ENCODE measurements around the gene SENP1.

Gene SENP1

DNA sequence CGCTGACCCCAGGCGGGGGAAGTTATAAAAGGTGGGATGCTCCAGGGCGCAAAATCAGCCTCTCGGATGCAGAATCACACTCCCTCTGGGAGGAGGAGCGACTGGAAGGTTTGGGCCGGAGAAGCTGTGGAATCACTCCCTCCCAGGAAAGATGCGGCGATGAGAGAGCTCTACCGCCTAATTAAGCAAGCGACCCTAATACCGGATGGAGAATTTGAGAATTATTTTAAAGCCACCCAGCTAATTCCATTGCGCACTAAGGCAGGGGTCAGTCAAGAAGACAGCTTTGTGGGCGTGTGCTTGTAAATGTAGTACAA is 103.5 kb downstream of the SENP1 start:
- DNase-seq (ENCODE audit: extremely low read depth in 1 of 2, low read depth in 1 of 2), result no peak

DNA sequence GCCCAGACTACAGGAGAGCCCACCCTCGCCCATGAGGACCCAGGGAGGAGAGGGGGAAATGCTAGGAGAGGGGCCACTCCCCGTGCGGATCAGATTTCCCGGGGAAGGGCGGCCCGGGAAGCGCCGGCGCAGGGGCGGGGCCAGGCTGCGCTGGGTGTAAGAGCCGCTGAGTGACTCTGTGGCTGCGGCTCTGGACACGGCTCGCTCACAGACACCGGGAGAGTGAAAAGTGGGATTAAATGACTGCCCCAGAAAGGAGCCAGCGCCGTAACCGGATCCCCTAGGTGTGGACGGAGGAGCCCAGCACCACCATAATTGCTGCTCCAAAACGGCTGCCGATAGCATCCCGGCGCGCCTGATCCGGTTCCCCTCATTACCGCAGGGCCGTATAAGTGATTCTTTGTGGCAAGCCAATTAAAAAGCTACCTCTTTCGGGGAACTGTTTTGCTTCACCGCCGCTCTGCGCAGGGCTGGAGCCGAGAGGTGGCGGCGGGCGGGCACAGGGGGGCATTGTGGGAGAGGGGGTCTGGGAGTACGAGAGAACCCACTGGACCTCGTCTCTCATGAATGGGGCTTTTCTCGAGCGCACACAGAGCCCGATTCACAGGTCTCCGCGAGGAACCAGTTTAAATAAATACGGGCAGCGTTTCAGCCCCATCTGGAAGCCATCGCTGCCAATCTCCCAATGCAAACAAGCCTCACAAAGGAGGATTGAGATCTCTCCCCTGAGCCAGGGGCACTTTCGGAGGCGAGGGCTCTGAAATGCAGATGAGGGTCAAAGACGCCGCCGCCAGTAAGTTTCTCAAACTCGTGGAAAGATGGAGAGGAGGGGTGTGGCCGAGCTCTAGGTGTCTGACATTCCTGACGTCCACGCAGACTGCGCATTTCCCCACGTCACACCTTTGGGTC is 104.1 kb downstream of the SENP1 start:
- DNase-seq (ENCODE audit: extremely low read depth in 1 of 2, low read depth in 1 of 2), result no peak

DNA sequence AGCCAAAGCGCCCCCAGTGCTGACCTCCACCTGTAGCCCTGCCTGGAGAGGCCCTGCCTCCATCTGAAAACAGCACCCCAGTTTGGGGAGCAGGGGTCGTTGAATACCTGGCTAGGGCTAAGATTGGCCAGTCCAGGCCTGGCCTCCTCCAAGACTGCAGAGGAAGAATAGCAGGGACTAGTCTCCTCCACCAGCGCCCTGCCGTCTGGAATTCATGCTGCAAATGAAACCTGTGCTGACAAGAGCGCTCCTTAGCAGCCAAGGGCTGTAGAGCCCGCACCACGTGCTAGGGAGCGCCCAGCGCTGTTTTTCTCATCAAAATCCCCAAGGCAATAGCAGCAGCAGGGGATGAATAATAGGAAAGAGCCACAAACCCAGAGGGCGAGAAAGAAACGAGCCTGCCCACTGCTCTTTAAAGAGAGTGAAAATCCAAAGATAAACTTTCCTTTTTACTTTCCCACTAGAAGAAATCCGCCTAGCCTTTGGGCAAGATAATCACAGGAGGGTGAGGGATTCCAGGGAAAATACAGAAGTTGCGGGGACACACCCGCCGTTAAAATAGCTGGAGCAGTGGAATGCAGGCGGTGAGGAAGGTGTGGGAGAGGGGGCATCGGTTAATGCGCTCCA is 104.9 kb downstream of the SENP1 start:
- DNase-seq (ENCODE audit: extremely low read depth in 1 of 2, low read depth in 1 of 2), result no peak

GRCh38 chr12:47999816-48000215 is 106.1 kb downstream of the SENP1 start:
- no peak for DNase-seq (ENCODE audit: extremely low read depth in 1 of 2, low read depth in 1 of 2)

DNA sequence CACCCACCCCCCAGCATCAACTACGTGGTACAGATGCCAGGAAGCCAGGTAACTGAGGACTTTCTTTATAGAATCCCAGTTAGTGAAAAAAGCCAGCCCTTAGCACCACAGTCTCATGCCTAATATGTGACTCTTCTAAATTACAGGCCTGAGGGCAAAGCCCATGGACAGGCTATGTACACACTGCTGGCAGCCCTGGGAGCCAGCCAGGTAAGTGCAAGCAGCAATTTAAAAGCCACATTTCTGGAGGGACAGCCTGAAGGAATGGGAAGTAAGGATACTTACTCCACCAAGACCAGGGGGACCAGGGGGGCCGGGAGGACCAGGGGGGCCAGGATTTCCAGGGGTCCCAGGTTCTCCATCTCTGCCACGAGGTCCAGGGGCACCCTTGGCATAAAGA is 108.6 kb downstream of the SENP1 start:
- DNase-seq (ENCODE audit: extremely low read depth in 1 of 2, low read depth in 1 of 2), result no peak

DNA sequence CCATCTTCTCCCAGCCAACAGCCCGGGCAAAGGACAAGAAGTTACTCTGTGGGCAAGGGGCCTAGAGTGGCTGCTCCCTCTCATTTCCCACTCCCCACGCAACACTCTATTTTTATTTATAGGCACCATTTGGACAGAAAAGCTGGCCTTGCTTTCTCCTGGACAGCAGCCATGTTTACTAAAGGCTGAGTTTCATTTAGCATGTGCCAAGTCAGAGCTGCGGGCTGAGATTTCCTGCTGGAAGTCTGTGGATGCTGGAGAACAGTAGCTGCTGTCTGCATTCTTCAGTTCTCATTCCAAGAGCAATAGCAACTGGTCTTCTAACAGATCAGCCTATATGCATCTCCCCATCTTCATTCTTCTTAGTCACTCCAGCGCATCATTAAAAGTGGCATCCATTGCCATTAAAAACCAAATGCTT is 109.9 kb downstream of the SENP1 start:
- no peak for DNase-seq (ENCODE audit: extremely low read depth in 1 of 2, low read depth in 1 of 2)

DNA sequence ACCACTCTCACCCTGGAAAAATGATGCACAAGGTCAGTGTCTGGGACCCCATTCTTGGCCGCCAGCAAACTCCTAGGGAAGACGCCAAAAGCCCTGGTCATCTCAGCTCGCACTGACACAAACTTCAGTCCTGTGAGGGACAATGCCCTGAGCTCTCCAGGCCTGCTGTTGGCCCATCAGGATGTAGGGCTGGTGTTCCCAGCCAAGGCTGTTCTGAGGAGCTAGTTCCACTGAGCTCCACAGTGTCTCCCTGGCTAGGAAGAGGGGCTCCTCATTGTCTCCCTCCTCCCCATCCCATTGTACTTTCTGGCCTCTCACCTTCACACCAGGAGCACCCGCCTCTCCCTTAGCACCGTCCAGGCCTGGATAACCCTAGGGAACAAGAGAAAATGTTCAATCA is 112.4 kb downstream of the SENP1 start:
- DNase-seq (ENCODE audit: extremely low read depth in 1 of 2, low read depth in 1 of 2), result no peak

Data from activated CD8-positive, alpha-beta memory T cell treated with anti-CD3 and anti-CD28 coated beads for 1 hour (primary cell).